ENCODE data around the gene ADGRB2. TPM values are rescaled to one million over a fixed set of nuclear protein-coding genes. Genes with fewer than 3 reads are reported as not detected.

Gene ADGRB2
- total RNA-seq, 1 donor from 2014 or later, result 7.1 TPM

- H3K9ac ChIP-seq, result no peak overlapping the region
- H3K27ac ChIP-seq, result no peak overlapping the region
- no peaks in the 10 kb centered on the region for H3K4me1 ChIP-seq
- no peaks in the 10 kb centered on the region for H3F3A ChIP-seq (ENCODE audit: low read depth)
- no peaks in the 10 kb centered on the region for H3K36me3 Mint-ChIP-seq
- no peaks in the 10 kb centered on the region for H3K9me3 Mint-ChIP-seq
- H3K27me3 ChIP-seq, result no peaks in the 10 kb centered on the region
- peaks cover 28% of the 10 kb centered on the region for H3K4me1 Mint-ChIP-seq
- H3K27me3 Mint-ChIP-seq (ENCODE audit: insufficient read depth, low read depth), result peaks cover 16% of the 10 kb centered on the region
- peak; percentile 45 for DNase-seq (ENCODE audit: low spot score)
- TF ChIP-seq EZH2 (IDR thresholded peaks at IDR 0.05), result no peak
- no peak for TF ChIP-seq EZH2phosphoT487 (IDR thresholded peaks at IDR 0.05)
- peak; percentile 43 for TF ChIP-seq CTCF (IDR thresholded peaks at IDR 0.05)
- H3K4me3 Mint-ChIP-seq, result no peak overlapping the region
- no peaks in the 10 kb centered on the region for H4K20me1 ChIP-seq (ENCODE audit: low read depth)
- no peak overlapping the region for H2AFZ ChIP-seq (replicated peaks)
- no peak overlapping the region for H3K4me2 ChIP-seq
- H3K79me2 ChIP-seq (ENCODE audit: low read depth), result no peaks in the 10 kb centered on the region
- H3K4me3 ChIP-seq, result no peak overlapping the region
- no peak overlapping the region for H3K27ac Mint-ChIP-seq
- H3K9me3 ChIP-seq (ENCODE audit: low read depth), result no peaks in the 10 kb centered on the region
- H3K36me3 ChIP-seq, result no peaks in the 10 kb centered on the region
Observed at GRCh38 chr1:31683997-31684396, 80.1 kb downstream of the ADGRB2 start.

DNA sequence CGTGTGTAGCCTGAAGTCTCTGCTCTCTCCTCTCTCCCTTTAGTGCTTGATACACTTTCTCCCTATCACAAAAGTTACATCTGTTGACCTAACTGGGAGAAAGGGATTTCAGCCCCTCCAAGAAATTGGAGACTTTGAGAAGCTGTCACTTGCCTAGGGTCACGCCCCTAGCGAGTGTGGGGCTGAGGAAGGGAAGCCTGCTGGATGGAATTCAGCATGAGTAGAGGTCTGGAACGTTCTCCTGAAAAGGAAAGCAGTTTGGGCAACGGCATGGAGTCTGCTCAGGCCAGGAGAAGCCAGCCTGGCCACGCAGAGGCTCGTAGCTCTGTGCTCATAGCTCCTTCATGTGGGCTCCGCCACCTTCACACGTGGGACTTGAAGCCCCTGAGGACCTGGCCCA, 82.7 kb downstream of the ADGRB2 start:
- peak overlapping the region; percentile 76 for H3K27ac Mint-ChIP-seq
- DNase-seq (ENCODE audit: low spot score), result peak; percentile 37
- no peak overlapping the region for H3K4me3 Mint-ChIP-seq
- Histone ChIP-seq H3K27ac (no peak overlapping the region), H2AFZ (replicated peaks) (no peak overlapping the region), H3K4me3 (no peak overlapping the region), H3K4me2 (no peak overlapping the region), H3K79me2 (ENCODE audit: low read depth) (no peaks in the 10 kb centered on the region), H3K27me3 (no peaks in the 10 kb centered on the region), H3F3A (ENCODE audit: low read depth) (no peaks in the 10 kb centered on the region), H4K20me1 (ENCODE audit: low read depth) (no peaks in the 10 kb centered on the region), H3K4me1 (no peaks in the 10 kb centered on the region), H3K36me3 (no peaks in the 10 kb centered on the region), H3K9ac (peak overlapping the region; percentile 32), H3K9me3 (ENCODE audit: low read depth) (no peaks in the 10 kb centered on the region)
- peaks cover 14% of the 10 kb centered on the region for H3K27me3 Mint-ChIP-seq (ENCODE audit: insufficient read depth, low read depth)
- H3K9me3 Mint-ChIP-seq, result no peaks in the 10 kb centered on the region
- TF ChIP-seq EZH2 (IDR thresholded peaks at IDR 0.05) (no peak), CTCF (IDR thresholded peaks at IDR 0.05) (no peak), EZH2phosphoT487 (IDR thresholded peaks at IDR 0.05) (no peak)
- H3K36me3 Mint-ChIP-seq, result no peaks in the 10 kb centered on the region
- H3K4me1 Mint-ChIP-seq, result peaks cover 18% of the 10 kb centered on the region

DNA sequence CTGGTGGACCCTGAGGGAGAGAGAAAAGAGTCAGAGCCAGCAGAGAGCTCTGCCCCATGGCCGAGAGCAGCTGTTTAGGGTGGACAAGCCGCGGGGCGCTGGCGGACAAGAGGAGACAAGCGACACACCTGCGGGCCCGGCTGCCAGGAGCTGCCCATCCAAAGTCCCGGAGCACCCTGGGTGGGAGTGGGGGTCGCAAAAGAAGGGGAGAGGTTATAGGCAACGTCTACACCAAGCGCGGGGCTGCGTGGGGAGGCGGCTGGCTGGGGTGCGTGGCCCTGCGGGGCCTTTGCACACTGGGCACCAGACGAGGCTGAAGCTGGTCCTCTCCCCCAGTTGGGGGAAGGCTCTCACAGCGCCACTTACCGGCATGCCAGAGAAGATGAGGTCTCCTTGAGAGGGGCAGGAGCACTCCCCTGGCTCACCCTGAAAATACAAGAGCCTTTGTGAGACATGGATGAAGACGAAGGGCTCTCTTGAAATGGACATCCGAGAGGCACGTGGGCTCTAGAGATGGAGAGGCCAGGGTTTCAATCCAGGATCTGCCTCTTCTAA, 84.4 kb downstream of the ADGRB2 start:
- H3K4me3 Mint-ChIP-seq, result no peak overlapping the region
- TF ChIP-seq EZH2phosphoT487 (IDR thresholded peaks at IDR 0.05) (no peak), CTCF (IDR thresholded peaks at IDR 0.05) (no peak), EZH2 (IDR thresholded peaks at IDR 0.05) (no peak)

More for the DNA sequence above, 84.4 kb downstream of the ADGRB2 start:
- Histone ChIP-seq H2AFZ (replicated peaks) (no peak overlapping the region), H3K4me3 (no peak overlapping the region), H3K27ac (no peak overlapping the region), H3F3A (ENCODE audit: low read depth) (no peaks in the 10 kb centered on the region), H3K4me1 (no peaks in the 10 kb centered on the region), H3K79me2 (ENCODE audit: low read depth) (no peaks in the 10 kb centered on the region), H3K27me3 (no peaks in the 10 kb centered on the region), H3K9ac (no peak overlapping the region), H3K36me3 (no peaks in the 10 kb centered on the region), H4K20me1 (ENCODE audit: low read depth) (no peaks in the 10 kb centered on the region), H3K4me2 (no peak overlapping the region), H3K9me3 (ENCODE audit: low read depth) (no peaks in the 10 kb centered on the region)
- Mint-ChIP-seq H3K27me3 (ENCODE audit: insufficient read depth, low read depth) (peaks cover 13% of the 10 kb centered on the region), H3K36me3 (no peaks in the 10 kb centered on the region), H3K27ac (peak overlapping the region; percentile 39), H3K9me3 (no peaks in the 10 kb centered on the region), H3K4me1 (peaks cover 19% of the 10 kb centered on the region)
- no peak for DNase-seq (ENCODE audit: low spot score)
